H9 (cell line): ENCODE data around the gene EAF1. TPM values are rescaled to one million over a fixed set of nuclear protein-coding genes. Genes with fewer than 3 reads are reported as not detected.

Experiments
- DNase-seq: peaks from one replicate; pipeline ENCODE4 v3.0.0-alpha.2; 2017
- H2AFZ ChIP-seq: one replicate; pipeline ENCODE4 v1.6.1; 2013; ENCODE audit warnings: mild to moderate bottlenecking, low read length, control low read depth, moderate library complexity
- H2AK5ac ChIP-seq: 2 replicates; pipeline ENCODE4 v1.6.1; 2013; ENCODE audit warnings: low read length, control low read depth, mixed read lengths; ENCODE audit not compliant: insufficient read length
- H2BK120ac ChIP-seq: one replicate; pipeline ENCODE4 v1.6.1; 2013; ENCODE audit warnings: low read depth, mild to moderate bottlenecking, low read length, control low read depth, inconsistent platforms; ENCODE audit not compliant: poor library complexity, severe bottlenecking
- H2BK12ac ChIP-seq: 2 replicates; pipeline ENCODE4 v1.6.1; 2013; ENCODE audit warnings: low read length, control low read depth, mixed read lengths, low read depth; ENCODE audit not compliant: insufficient read length
- H2BK15ac ChIP-seq: 2 replicates; pipeline ENCODE4 v1.6.1; 2013; ENCODE audit warnings: low read depth, low read length, control low read depth
- H2BK20ac ChIP-seq: one replicate; pipeline ENCODE4 v1.6.1; 2013; ENCODE audit warnings: low read depth, mild to moderate bottlenecking, low read length, control low read depth, inconsistent platforms; ENCODE audit not compliant: poor library complexity, severe bottlenecking
- H2BK5ac ChIP-seq: 2 replicates; pipeline ENCODE4 v1.6.1; 2013; ENCODE audit warnings: low read length, control low read depth, mixed read lengths; ENCODE audit not compliant: insufficient read length
- H3K14ac ChIP-seq: 2 replicates; pipeline ENCODE4 v1.6.1; 2013; ENCODE audit warnings: low read length, control low read depth; ENCODE audit not compliant: insufficient read depth
- H3K18ac ChIP-seq: 2 replicates; pipeline ENCODE4 v1.6.1; 2013; ENCODE audit warnings: low read depth, mild to moderate bottlenecking, mixed read lengths, low read length, control low read depth; ENCODE audit not compliant: insufficient read length
- H3K23ac ChIP-seq: 2 replicates; pipeline ENCODE4 v1.6.1; 2013; ENCODE audit warnings: low read length, control low read depth, mixed read lengths, low read depth; ENCODE audit not compliant: insufficient read length
- H3K23me2 ChIP-seq: 2 replicates; pipeline ENCODE4 v1.6.1; 2013; ENCODE audit warnings: low read depth, mild to moderate bottlenecking, mixed read lengths, low read length, control low read depth; ENCODE audit not compliant: insufficient read length, poor library complexity, severe bottlenecking
- H3K27ac ChIP-seq: 2 replicates; pipeline ENCODE4 v1.5.1; 2013; ENCODE audit warnings: low read length, control low read depth, mixed read lengths, low read depth; ENCODE audit not compliant: insufficient read length
- H3K27me3 ChIP-seq: 2 replicates; pipeline ENCODE4 v1.6.1; 2013; ENCODE audit warnings: low read length, control low read depth, inconsistent platforms; ENCODE audit not compliant: insufficient read depth
- H3K4ac ChIP-seq: 2 replicates; pipeline ENCODE4 v1.6.1; 2013; ENCODE audit warnings: low read depth, mild to moderate bottlenecking, control low read depth, inconsistent platforms, low read length, moderate library complexity
- H3K4me1 ChIP-seq: 2 replicates; pipeline ENCODE4 v1.6.1; 2013; ENCODE audit warnings: low read length, control low read depth, inconsistent platforms; ENCODE audit not compliant: insufficient read depth
- H3K4me2 ChIP-seq: 2 replicates; pipeline ENCODE4 v1.6.1; 2013; ENCODE audit warnings: low read length, control low read depth, mixed read lengths; ENCODE audit not compliant: insufficient read length, insufficient read depth
- H3K56ac ChIP-seq: 2 replicates; pipeline ENCODE4 v1.6.1; 2013; ENCODE audit warnings: low read depth, mild to moderate bottlenecking, mixed read lengths, low read length, control low read depth; ENCODE audit not compliant: insufficient read length
- H3K79me1 ChIP-seq: 2 replicates; pipeline ENCODE4 v1.6.1; 2013; ENCODE audit warnings: low read depth, mild to moderate bottlenecking, moderate library complexity, low read length, control low read depth, inconsistent platforms; ENCODE audit not compliant: insufficient read depth, poor library complexity, severe bottlenecking
- H3K79me2 ChIP-seq: 2 replicates; pipeline ENCODE4 v1.6.1; 2013; ENCODE audit warnings: low read length, control low read depth, inconsistent platforms; ENCODE audit not compliant: insufficient read depth
- H3K9ac ChIP-seq: 2 replicates; pipeline ENCODE4 v1.6.1; 2013; ENCODE audit warnings: low read length, control low read depth, mixed read lengths; ENCODE audit not compliant: insufficient read length; ENCODE audit errors: extremely low read depth
- H3K9me3 ChIP-seq: one replicate; pipeline ENCODE4 v1.6.1; 2013; ENCODE audit warnings: low read depth, low read length, inconsistent platforms; ENCODE audit not compliant: control insufficient read depth
- H3T11ph ChIP-seq: one replicate; pipeline ENCODE4 v1.6.1; 2013; ENCODE audit warnings: mild to moderate bottlenecking, low read length, control low read depth, inconsistent platforms
- H4K20me1 ChIP-seq: one replicate; pipeline ENCODE4 v1.6.1; 2013; ENCODE audit not compliant: control insufficient read depth, insufficient read length, insufficient read depth
- H4K5ac ChIP-seq: 2 replicates; pipeline ENCODE4 v1.6.1; 2013; ENCODE audit warnings: low read depth, mild to moderate bottlenecking, mixed read lengths, low read length, control low read depth; ENCODE audit not compliant: insufficient read length
- H4K8ac ChIP-seq: replicated peaks from 2 replicates; pipeline ENCODE4 v1.6.1; 2013; ENCODE audit warnings: low read length, control low read depth, mixed read lengths, low read depth; ENCODE audit not compliant: insufficient read length
- H4K91ac ChIP-seq: 2 replicates; pipeline ENCODE4 v1.6.1; 2013; ENCODE audit warnings: low read depth, mild to moderate bottlenecking, moderate library complexity, mixed read lengths, low read length, control low read depth; ENCODE audit not compliant: insufficient read length
- H3K27ac Mint-ChIP-seq, 3 experiments: 2 replicates in 2 of 3; 3 replicates in 1 of 3; pipeline ENCODE4 v1.8.0; 2020 to 2021; ENCODE audit warnings: mixed read lengths in 3 of 3, mild to moderate bottlenecking in 1 of 3, moderate library complexity in 1 of 3
- H3K27me3 Mint-ChIP-seq: 2 replicates; pipeline ENCODE4 v1.8.0; 2021; ENCODE audit warnings: low read depth, mild to moderate bottlenecking, moderate library complexity, mixed read lengths
- H3K36me3 Mint-ChIP-seq, 3 experiments: 2 replicates in 2 of 3; 3 replicates in 1 of 3; pipeline ENCODE4 v1.8.0; 2020 to 2021; ENCODE audit warnings: low read depth in 3 of 3, mixed read lengths in 3 of 3; ENCODE audit not compliant: insufficient read depth in 1 of 3
- H3K4me1 Mint-ChIP-seq, 2 experiments: 2 replicates each; pipeline ENCODE4 v1.8.0; 2020; ENCODE audit warnings: mixed read lengths in 2 of 2
- H3K4me3 Mint-ChIP-seq, 2 experiments: 2 replicates in 1 of 2; 3 replicates in 1 of 2; pipeline ENCODE4 v1.8.0; 2020 to 2021; ENCODE audit warnings: mild to moderate bottlenecking in 2 of 2, mixed read lengths in 2 of 2, moderate library complexity in 1 of 2
- H3K9me3 Mint-ChIP-seq, 2 experiments: 2 replicates in 1 of 2; 3 replicates in 1 of 2; pipeline ENCODE4 v1.8.0; 2020; ENCODE audit warnings: mild to moderate bottlenecking in 2 of 2, mixed read lengths in 2 of 2, moderate library complexity in 1 of 2
- WGBS: extraction: QIAGEN DNeasy Blood & Tissue Kit; methylation state at CpG from one replicate; pipeline ENCODE4 v1.1.7; 2013; ENCODE audit warnings: missing lambda C conversion rate, low lambda C conversion rate, mixed read lengths; ENCODE audit not compliant: insufficient read length; ENCODE audit errors: extremely low coverage; 5-methylcytosine and 5-hydroxymethylcytosine counted together
- total RNA-seq: library from RNA; stranded (reverse); gene quantifications from 2 replicates; pipeline ENCODE4 v1.2.1, GENCODE V29; 2021
- TF ChIP-seq, protein P1 (sequence below): fragments of 200-600 bp; sonication (generic); conservative IDR thresholded peaks from 3 replicates; pipeline ENCODE4 v1.8.0; 2021; ENCODE audit warnings: antibody characterized with exemption, mild to moderate bottlenecking

EAF1 gene
- total RNA-seq, 1 experiment from 2014 or later = 34.3 TPM

DNA sequence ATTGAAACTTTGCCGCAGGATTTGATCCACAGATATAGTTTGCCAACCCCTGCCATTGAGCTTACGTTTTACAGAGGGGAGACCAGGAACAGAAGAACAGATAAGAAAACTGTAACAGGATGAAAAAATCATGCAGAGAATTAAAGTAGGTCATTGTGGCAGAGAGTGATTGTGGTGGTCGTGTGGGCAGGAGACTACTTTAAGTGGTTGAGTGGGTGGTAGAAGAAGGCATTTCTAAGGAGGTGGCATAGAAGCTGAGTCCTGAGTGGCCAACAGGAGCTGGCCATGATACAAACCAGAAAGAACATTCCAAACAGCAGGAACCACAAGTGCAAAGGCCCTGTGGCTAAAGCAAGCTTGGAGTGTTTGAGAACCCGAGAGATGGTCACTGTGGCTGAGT, 59.6 kb downstream of the EAF1 start:
- Histone ChIP-seq H2BK15ac (no peak overlapping the region; the same call in 1 of the 2 replicates), H3K56ac (no peak overlapping the region), H4K8ac (no peak overlapping the region), H3K27me3 (no peaks in the 10 kb centered on the region), H3K14ac (no peak overlapping the region), H3K9ac (no peak overlapping the region), H3K4me1 (no peaks in the 10 kb centered on the region), H2BK120ac (no peak overlapping the region), H2BK5ac (no peak overlapping the region), H3K4ac (no peak overlapping the region), H3T11ph (no peak overlapping the region), H3K79me1 (no peaks in the 10 kb centered on the region), H3K23ac (no peak overlapping the region), H2AK5ac (no peak overlapping the region), H4K91ac (no peak overlapping the region), H3K18ac (no peak overlapping the region), H3K4me2 (no peak overlapping the region), H2AFZ (no peak overlapping the region), H4K5ac (no peak overlapping the region), H3K27ac (no peak overlapping the region), H3K9me3 (no peaks in the 10 kb centered on the region), H3K79me2 (no peaks in the 10 kb centered on the region), H3K23me2 (no peaks in the 10 kb centered on the region), H4K20me1 (no peaks in the 10 kb centered on the region), H2BK20ac (no peak overlapping the region), H2BK12ac (no peak overlapping the region)
- DNase-seq = no peak
- H3K36me3 Mint-ChIP-seq = no peaks in the 10 kb centered on the region
- no peaks in the 10 kb centered on the region; a peak in 1 of 5 replicates for H3K9me3 Mint-ChIP-seq
- H3K27ac Mint-ChIP-seq = no peak overlapping the region; a peak in 1 of 7 replicates
- TF ChIP-seq, protein P1, sequence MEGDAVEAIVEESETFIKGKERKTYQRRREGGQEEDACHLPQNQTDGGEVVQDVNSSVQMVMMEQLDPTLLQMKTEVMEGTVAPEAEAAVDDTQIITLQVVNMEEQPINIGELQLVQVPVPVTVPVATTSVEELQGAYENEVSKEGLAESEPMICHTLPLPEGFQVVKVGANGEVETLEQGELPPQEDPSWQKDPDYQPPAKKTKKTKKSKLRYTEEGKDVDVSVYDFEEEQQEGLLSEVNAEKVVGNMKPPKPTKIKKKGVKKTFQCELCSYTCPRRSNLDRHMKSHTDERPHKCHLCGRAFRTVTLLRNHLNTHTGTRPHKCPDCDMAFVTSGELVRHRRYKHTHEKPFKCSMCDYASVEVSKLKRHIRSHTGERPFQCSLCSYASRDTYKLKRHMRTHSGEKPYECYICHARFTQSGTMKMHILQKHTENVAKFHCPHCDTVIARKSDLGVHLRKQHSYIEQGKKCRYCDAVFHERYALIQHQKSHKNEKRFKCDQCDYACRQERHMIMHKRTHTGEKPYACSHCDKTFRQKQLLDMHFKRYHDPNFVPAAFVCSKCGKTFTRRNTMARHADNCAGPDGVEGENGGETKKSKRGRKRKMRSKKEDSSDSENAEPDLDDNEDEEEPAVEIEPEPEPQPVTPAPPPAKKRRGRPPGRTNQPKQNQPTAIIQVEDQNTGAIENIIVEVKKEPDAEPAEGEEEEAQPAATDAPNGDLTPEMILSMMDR = no peak
- no peak overlapping the region for H3K4me3 Mint-ChIP-seq
- no CpG with 5 or more reads among the region's 4 CpGs for WGBS
- H3K4me1 Mint-ChIP-seq = no peaks in the 10 kb centered on the region
- H3K27me3 Mint-ChIP-seq = peaks cover 26% of the 10 kb centered on the region
